Fibroblast of skin of scalp (primary cell): Measurements from ENCODE around the gene B3GALT5.
A peak's percentile ranks its signal among the peaks of the same experiment; 100 is the strongest.
"Not testable (repeated sequence)": the region's sequence is repeated elsewhere in the genome, so short reads cannot be mapped to it uniquely, and the experiment has no call there.

Experiments
- DNase-seq: peaks from one replicate; pipeline ENCODE4 v3.0.0-alpha.2; 2013

B3GALT5 gene

DNA sequence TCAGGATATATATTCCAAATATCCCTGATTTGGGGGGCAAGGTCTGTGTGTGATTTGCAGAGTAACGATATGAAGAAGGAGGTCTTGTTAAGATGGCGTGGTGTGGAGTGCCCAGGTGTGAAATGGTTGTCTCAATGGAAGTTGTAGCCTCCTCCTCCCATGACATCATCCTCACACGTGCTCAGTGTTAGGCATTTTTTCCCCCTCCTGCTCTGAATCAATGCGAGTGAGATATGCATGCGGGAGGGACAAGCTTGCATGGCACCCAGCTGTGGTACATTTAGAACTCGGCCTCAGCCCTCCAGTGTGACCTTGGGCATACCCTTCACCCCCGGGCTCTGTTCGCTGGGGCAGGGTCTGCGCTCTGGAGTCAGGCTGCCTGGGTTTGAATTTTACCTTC is 55.6 kb downstream of the B3GALT5 start:
- DNase-seq, result no peak

- no peak for DNase-seq
Observed at GRCh38 chr21:39669485-39669884, 56.7 kb downstream of the B3GALT5 start.

DNA sequence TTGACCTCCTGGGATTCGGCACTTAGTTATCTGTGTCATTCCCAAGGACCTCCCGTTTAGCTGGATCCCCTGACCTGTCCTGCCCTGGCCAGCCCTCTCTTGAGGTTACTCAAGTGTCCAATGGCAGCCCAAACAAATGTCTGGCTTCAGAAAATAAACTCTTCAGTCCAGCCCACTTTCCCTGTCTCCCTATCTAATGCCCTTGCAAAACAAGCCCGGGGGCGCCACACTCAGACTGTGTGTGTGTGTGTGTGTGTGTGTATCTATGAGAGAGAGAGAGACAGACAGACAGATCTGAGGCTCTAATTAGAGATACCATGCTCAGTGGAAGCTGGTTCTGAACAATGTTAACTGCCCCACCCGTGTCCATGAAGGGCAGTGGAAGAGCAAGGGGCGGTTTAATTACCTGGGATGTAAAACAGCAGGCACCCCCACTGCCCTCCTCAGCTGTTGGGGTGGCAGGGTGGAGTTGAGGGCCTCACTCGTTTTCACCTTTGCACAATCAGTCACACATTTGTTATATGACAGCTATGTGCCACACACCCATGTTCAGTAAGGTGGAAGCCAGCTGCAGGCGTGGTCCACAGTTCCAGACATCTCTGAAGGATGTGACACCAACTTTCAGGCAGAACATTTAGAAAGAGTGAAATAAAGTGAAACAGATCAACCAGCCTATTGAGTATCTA is 57.4 kb downstream of the B3GALT5 start:
- no peak for DNase-seq

DNA sequence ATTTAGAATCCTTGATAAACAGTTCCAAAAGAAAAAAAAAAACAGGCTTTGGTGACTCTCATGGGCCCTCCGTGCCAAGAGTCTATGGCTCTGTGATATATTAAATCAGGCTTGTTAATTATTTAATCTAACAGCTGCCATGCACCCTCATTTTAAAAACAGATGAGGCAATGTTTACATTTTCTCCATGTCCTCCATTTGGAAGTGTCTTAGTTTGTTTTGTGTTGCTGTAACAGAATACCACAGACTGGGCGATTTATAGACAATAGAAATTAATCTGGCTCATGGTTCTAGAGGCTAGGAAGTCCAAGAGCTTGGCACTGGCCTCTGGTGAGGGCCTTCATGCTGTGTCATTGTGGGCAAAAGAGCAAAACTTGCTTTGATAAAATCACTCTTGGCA is 58.0 kb downstream of the B3GALT5 start:
- DNase-seq, result no peak

DNA sequence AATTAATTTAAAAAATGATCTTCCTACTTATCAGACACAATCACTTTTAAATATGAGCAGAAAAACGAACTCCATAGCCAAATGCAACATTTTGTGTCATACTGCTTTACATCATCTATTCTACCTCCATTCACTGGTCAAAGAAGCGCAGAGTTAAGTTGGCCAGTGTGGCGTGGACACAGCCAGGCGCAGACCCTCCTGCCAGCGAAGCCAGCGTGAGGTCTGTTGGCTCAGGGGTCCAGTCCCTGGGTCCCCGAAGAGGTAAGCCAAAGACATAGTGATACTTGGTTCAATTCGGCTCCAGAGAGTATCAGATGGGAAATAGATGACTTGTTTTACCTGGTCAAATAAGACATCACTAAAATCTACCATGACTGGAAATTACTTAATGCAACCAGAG is 59.2 kb downstream of the B3GALT5 start:
- no peak for DNase-seq

- DNase-seq, result no peak
Observed at GRCh38 chr21:39673163-39673562, 60.4 kb downstream of the B3GALT5 start.

- DNase-seq, result no peak
Observed at GRCh38 chr21:39673736-39674135, 61.0 kb downstream of the B3GALT5 start.

DNA sequence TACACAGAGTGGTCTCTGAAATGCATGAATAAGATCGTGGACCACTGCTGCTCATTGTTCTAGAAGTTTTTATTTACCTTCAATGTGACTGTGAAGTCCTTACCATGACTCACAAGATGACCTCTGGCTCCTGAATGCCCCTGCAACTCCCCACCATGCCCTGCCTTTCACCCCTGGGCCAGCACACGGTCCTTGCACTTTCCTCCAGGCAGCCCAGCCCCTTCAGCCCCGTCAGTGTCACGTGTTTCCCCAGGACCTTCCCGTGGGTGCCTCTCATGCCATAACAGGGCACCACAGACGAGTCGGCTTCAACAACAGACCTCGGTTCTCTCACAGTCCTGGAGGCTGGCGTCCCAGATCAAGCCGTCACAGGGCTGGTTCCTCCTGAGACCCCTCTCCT is 62.1 kb downstream of the B3GALT5 start:
- no peak for DNase-seq

GRCh38 chr21:39675590-39675989 is 62.9 kb downstream of the B3GALT5 start:
- no peak for DNase-seq

GRCh38 chr21:39675993-39676661 is 63.4 kb downstream of the B3GALT5 start:
- DNase-seq, result peak; percentile 16

GRCh38 chr21:39680216-39680615 is 67.5 kb downstream of the B3GALT5 start:
- no peak for DNase-seq

DNA sequence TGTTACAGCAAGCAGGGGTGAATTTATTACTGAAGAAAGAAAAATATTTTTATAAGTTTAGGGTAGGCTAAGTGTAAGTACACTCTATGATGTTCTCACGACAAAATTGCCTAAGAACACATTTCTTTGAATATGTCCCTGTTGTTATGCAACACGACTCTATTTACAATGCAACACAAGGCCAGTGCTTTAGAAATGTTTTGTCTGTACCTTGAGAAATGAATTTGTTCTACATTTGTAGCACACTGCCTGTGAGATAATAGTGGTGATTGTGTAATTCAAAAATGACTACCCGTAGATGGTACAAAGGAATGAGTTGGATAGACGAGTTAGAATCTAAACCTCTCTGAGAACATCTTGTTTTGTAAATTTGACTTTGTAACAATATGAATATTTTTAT is 68.5 kb downstream of the B3GALT5 start:
- peak; percentile 6 for DNase-seq

DNA sequence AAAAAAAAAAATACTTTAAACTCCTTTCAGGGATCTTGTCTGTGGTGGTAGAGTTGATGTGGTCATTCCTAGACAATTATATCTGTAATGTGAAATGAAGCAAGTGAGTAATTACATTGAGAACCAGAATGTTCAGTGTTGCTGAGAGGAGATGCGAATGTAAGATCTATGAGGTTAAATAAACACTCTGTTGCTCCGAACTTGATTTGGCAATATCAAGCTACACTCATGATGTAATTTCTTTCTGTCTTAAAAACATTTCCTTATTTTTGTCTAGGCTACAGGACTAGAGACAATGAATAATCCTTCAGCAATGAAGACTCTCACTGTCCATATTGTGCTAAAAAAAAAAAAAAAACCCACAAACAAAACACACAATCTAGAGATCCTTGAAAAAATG is 69.1 kb downstream of the B3GALT5 start:
- DNase-seq, result peak; percentile 88

- no peak for DNase-seq
Observed at GRCh38 chr21:39685236-39685635, 72.5 kb downstream of the B3GALT5 start.

- no peak for DNase-seq
Observed at GRCh38 chr21:39685991-39686390, 73.3 kb downstream of the B3GALT5 start.

DNA sequence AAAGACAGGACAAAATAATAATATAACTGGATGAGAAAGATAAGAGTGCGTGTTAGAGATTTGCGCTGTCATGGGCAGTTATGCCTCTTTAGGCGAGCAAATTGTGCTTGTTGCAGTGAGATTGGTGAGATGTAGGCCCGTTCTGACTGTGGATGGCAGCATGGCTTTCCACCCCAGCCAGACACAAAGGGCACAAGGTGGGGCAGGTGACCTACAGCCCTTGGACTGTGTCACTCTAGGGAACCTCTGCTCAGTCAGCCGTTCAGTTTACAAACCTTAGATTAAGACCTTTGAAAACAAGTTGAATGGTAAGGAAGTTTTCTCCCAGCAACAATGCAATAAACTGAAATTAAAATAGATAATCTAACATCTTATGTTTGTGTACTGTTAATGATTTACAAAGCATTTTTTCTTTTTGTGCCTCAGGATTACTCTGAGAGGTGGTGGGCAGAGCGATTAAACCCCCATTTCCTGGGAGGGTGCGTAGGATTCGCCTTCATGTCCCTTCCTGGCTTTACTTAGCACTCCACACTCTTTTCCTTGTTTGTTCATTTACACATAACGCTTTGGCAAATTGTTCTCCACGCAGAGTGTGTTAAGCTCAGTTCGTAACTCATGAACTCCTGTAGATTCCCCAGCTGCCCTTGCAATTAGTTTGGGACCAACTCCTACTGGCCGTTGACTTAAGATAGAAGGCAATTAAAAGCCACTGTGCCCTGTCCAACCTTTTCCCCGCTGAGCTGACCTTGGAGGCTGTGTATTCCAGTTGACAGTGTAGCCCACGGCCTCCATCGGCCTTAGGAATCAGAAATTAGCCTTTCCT is 74.1 kb downstream of the B3GALT5 start:
- no peak for DNase-seq

DNA sequence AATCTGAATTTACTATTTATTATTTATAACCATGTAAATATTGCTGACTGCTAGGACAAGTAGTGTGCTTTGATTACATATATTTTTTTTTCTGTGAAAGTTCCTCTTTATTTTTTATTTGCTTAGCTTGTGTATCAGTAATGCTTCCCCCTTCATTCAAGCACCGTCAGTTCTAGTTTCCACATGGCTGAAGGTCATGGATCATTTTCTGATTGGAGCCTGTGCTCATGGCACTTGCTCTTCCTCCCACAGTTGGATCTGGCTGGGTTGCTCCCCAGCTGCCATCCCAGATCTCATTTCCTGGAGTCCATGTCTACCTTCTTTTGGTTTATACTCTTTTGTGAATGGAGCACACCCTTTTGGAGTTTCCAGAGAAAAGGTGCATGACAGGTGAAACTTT is 75.3 kb downstream of the B3GALT5 start:
- DNase-seq, result no peak

GRCh38 chr21:39689860-39690259 is 77.1 kb downstream of the B3GALT5 start:
- not testable (repeated sequence) for DNase-seq

- DNase-seq, result no peak
Observed at GRCh38 chr21:39690454-39690853, 77.7 kb downstream of the B3GALT5 start.

DNA sequence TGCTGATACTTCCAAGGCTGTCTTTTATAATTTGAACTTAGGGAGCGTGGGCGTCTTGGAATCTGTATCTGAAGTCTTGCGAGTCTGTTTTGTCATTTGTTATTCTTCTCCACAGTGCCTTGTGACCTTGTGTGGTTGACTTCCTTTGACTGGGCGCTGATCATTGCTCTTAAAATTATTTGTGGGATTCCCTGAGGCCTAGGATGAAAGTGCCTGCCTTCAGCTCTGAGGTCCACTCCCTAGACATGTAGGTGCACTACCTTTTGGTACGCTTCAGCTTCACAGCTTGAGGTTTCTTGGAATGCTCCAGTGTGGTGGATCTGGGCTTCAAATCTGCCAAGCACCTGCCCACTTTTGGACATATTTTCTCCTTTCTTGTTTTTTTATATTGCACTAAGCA is 82.0 kb downstream of the B3GALT5 start:
- DNase-seq, result no peak

DNA sequence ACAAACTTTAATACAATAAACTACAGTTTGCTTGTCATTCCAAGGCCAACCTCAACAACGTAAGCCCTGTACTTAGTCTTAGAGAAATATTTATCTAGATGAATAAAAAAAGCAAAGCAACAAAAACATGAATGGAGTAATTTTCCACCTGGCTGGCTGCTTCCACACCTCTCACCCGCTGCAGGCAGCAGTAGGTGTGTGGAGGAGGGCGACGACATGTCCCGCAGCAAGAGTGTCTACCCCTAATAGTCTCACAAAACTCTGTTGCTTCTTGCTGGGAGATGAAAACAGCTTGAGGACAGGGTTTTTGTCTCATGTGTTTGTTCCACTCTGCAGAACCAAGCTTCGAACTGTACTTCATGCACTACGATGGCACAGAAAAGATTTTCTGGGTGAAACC is 83.5 kb downstream of the B3GALT5 start:
- no peak for DNase-seq

DNA sequence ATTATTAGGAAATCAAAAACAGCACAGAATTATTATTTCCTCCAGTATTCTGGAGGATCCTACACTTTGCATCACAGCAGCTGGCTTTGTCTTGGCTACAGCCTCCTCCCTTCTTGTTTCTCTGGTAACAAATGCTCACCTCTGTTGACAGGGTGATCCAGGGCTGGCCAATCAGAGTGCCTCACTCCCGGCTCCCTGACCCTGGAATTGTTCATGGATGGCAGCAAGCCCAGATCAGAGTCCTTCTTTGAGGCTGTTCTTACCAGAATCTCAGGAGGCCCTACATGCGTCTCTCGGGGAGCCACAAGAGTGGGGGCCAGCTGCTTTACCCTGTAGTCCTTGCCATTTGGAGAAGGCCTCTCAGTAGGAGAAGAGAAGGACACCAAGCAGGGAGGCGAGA is 83.9 kb downstream of the B3GALT5 start:
- DNase-seq, result no peak

GRCh38 chr21:39700318-39700717 is 87.6 kb downstream of the B3GALT5 start:
- no peak for DNase-seq

GRCh38 chr21:39703578-39703977 is 90.8 kb downstream of the B3GALT5 start:
- no peak for DNase-seq
